Fibroblast of lung (primary cell): ENCODE measurements around the gene ZNF154. TPM values are rescaled to one million over a fixed set of nuclear protein-coding genes. Genes with fewer than 3 reads are reported as not detected.

Experiments
- DNase-seq, 2 donors: peaks; one replicate each; pipeline versions ENCODE4 v3.0.0 to v3.0.0-alpha.2; 2010; ENCODE audit warnings: low read depth in 2 of 2
- H2AFZ ChIP-seq: 2 replicates; pipeline ENCODE4 v1.5.1; 2012; ENCODE audit warnings: low read length, control low read depth, inconsistent platforms
- H3K27ac ChIP-seq: 2 replicates; pipeline ENCODE4 v1.5.1; 2011; ENCODE audit warnings: low read length, control low read depth; ENCODE audit not compliant: insufficient read depth
- H3K27me3 ChIP-seq: 2 replicates; pipeline ENCODE4 v1.5.1; 2011; ENCODE audit warnings: mild to moderate bottlenecking, low read length; ENCODE audit not compliant: control insufficient read depth, insufficient read depth
- H3K36me3 ChIP-seq: 2 replicates; pipeline ENCODE4 v1.5.1; 2011; ENCODE audit warnings: low read length; ENCODE audit not compliant: control insufficient read depth, insufficient read depth
- H3K4me1 ChIP-seq: 2 replicates; pipeline ENCODE4 v1.5.1; 2011; ENCODE audit warnings: low read length; ENCODE audit not compliant: control insufficient read depth, insufficient read depth; ENCODE audit errors: extremely low read depth
- H3K4me2 ChIP-seq: 2 replicates; pipeline ENCODE4 v1.5.1; 2011; ENCODE audit warnings: low read length, control low read depth; ENCODE audit not compliant: insufficient read depth; ENCODE audit errors: extremely low read depth
- H3K4me3 ChIP-seq, 4 experiments: fragments of 200-600 bp in 1 of 4; sonication (generic) in 1 of 4; replicated peaks in 1 of 4; 2 replicates each; pipeline ENCODE4 v1.5.1; 2011 to 2016; ENCODE audit warnings: low read length in 4 of 4, low read depth in 3 of 4, mild to moderate bottlenecking in 3 of 4, control low read depth in 2 of 4, inconsistent platforms in 1 of 4, mixed read lengths in 1 of 4; ENCODE audit not compliant: insufficient read depth in 1 of 4; ENCODE audit errors: control extremely low read depth in 1 of 4
- H3K79me2 ChIP-seq: 2 replicates; pipeline ENCODE4 v1.5.1; 2012; ENCODE audit warnings: mild to moderate bottlenecking, low read length, inconsistent platforms; ENCODE audit not compliant: control insufficient read depth, insufficient read depth
- H3K9ac ChIP-seq: 2 replicates; pipeline ENCODE4 v1.5.1; 2011; ENCODE audit warnings: mild to moderate bottlenecking, low read length, control low read depth; ENCODE audit not compliant: insufficient read depth
- H3K9me3 ChIP-seq: 2 replicates; pipeline ENCODE4 v1.5.1; 2012; ENCODE audit warnings: low read depth, low read length; ENCODE audit not compliant: control insufficient read depth, insufficient read depth
- H4K20me1 ChIP-seq: 2 replicates; pipeline ENCODE4 v1.5.1; 2011; ENCODE audit warnings: low read length; ENCODE audit not compliant: control insufficient read depth, insufficient read depth; ENCODE audit errors: extremely low read depth
- EZH2 ChIP-seq: IDR thresholded peaks from 2 replicates; pipeline ENCODE4 v1.5.1; 2012; ENCODE audit warnings: low read length, control low read depth, mild to moderate bottlenecking; ENCODE audit errors: missing control alignments
- polyA plus RNA-seq, 2 donors: library from polyadenylated mRNA; depleted of rRNA in 1 of 2; stranded (reverse) in 1 of 2; unstranded in 1 of 2; fragments of >200 nt; gene quantifications; 2 replicates each; pipeline ENCODE4 v1.2.1, GENCODE V29; 2011 to 2012; ENCODE audit warnings: missing spikeins in 1 of 2
- total RNA-seq: library from RNA; depleted of rRNA; stranded (reverse); fragments of >200 nt; gene quantifications from 2 replicates; pipeline ENCODE4 v1.2.1, GENCODE V29; 2014
- TF ChIP-seq, protein P1 (sequence below), 2 donors: IDR thresholded peaks in 1 of 2; conservative IDR thresholded peaks in 1 of 2; 1 replicate in 1 of 2; 2 replicates in 1 of 2; pipeline ENCODE4 v1.5.1; 2011 to 2012; ENCODE audit warnings: low read length in 2 of 2, control low read depth in 1 of 2, inconsistent platforms in 1 of 2, low read depth in 1 of 2, mild to moderate bottlenecking in 1 of 2

Gene ZNF154
- total and polyA plus RNA-seq, 2 donors (not counting 1 experiment from before 2014, with no cell fraction given) = 2.7 to 6.3 TPM

DNA sequence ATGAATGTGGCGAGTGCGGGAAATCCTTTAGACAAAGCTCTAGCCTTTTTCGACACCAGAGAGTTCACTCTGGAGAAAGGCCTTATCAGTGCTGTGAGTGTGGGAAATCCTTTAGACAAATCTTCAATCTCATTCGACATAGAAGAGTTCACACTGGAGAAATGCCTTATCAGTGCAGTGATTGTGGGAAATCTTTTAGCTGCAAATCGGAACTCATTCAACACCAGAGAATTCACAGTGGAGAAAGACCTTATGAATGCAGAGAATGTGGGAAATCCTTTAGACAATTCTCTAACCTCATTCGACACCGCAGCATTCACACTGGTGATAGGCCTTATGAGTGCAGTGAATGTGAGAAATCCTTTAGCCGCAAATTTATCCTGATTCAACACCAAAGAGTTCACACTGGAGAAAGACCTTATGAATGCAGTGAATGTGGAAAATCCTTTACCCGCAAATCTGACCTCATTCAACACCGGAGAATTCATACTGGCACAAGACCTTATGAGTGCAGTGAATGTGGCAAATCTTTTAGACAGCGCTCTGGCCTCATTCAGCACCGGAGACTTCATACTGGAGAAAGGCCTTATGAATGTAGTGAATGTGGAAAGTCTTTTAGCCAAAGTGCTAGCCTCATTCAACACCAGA lies 21.5 kb downstream of the ZNF154 start:
- no peak overlapping the region for H3K27ac ChIP-seq
- no peak overlapping the region for H3K9ac ChIP-seq
- peaks cover 39% of the 10 kb centered on the region for H3K79me2 ChIP-seq
- peaks cover 21% of the 10 kb centered on the region for H3K9me3 ChIP-seq
- no peak for DNase-seq
- no peak overlapping the region for H2AFZ ChIP-seq
- TF ChIP-seq, protein P1, sequence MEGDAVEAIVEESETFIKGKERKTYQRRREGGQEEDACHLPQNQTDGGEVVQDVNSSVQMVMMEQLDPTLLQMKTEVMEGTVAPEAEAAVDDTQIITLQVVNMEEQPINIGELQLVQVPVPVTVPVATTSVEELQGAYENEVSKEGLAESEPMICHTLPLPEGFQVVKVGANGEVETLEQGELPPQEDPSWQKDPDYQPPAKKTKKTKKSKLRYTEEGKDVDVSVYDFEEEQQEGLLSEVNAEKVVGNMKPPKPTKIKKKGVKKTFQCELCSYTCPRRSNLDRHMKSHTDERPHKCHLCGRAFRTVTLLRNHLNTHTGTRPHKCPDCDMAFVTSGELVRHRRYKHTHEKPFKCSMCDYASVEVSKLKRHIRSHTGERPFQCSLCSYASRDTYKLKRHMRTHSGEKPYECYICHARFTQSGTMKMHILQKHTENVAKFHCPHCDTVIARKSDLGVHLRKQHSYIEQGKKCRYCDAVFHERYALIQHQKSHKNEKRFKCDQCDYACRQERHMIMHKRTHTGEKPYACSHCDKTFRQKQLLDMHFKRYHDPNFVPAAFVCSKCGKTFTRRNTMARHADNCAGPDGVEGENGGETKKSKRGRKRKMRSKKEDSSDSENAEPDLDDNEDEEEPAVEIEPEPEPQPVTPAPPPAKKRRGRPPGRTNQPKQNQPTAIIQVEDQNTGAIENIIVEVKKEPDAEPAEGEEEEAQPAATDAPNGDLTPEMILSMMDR (conservative IDR thresholded peaks at IDR 0.05 in 1 of 2, IDR thresholded peaks at IDR 0.05 in 1 of 2; ENCODE audit: low read depth in 1 of 2, low read length in 2 of 2) = no peak
- no peak for TF ChIP-seq EZH2
- H3K4me3 ChIP-seq = no peak overlapping the region
- no peaks in the 10 kb centered on the region for H3K27me3 ChIP-seq
- no peak overlapping the region for H3K4me2 ChIP-seq
- peaks cover 12% of the 10 kb centered on the region for H3K36me3 ChIP-seq
- H3K4me1 ChIP-seq = peaks cover 3% of the 10 kb centered on the region
- no peaks in the 10 kb centered on the region for H4K20me1 ChIP-seq

DNA sequence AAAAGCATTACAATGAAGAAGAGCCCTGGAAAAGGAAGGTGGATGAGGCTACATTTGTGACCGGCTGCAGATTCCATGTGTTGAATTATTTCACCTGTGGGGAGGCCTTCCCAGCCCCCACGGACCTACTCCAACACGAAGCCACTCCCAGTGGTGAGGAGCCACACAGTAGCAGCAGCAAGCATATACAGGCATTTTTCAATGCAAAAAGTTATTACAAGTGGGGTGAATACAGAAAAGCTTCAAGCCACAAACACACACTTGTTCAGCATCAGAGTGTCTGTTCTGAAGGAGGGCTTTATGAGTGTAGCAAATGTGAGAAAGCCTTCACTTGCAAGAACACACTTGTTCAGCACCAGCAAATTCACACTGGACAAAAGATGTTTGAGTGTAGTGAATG lies 22.3 kb downstream of the ZNF154 start:
- H3K79me2 ChIP-seq = peaks cover 46% of the 10 kb centered on the region
- no peak overlapping the region for H3K9ac ChIP-seq
- DNase-seq = no peak
- H3K4me1 ChIP-seq = peaks cover 3% of the 10 kb centered on the region
- H3K4me2 ChIP-seq = no peak overlapping the region
- H3K4me3 ChIP-seq = no peak overlapping the region
- H3K9me3 ChIP-seq = peaks cover 21% of the 10 kb centered on the region
- H3K27me3 ChIP-seq = no peaks in the 10 kb centered on the region
- no peak for TF ChIP-seq EZH2
- TF ChIP-seq, protein P1 (conservative IDR thresholded peaks at IDR 0.05 in 1 of 2, IDR thresholded peaks at IDR 0.05 in 1 of 2; ENCODE audit: low read depth in 1 of 2, low read length in 2 of 2) = no peak
- no peak overlapping the region for H3K27ac ChIP-seq
- peaks cover 12% of the 10 kb centered on the region for H3K36me3 ChIP-seq
- H4K20me1 ChIP-seq = no peaks in the 10 kb centered on the region
- H2AFZ ChIP-seq = no peak overlapping the region

DNA sequence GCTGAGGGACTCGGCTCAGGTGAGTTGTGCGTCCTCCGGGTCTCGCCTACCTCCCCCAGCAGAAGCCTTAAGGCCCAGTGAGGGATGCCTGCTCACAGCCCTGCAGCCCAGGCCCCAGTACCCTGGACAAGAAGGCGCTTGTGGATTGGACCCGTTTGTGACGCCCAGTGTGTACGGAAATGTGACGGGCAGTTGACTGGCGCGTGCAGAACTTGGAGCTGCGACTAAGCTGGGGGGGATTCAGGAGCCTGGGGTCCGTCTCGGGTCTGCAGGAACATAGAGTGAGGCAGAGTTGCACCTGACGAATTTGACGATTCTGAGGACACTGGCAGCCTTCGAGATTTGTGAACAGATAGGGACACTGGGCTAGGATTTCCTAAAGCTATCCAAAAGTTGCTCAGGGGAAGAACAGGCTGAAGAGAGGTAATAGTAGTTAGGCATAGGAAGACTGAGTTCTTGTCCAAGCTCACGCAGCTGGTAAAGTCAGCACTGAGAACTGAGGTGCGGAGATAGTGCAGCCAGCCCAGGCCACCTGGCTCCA lies 26.7 kb downstream of the ZNF154 start:
- H3K27ac ChIP-seq = peak overlapping the region; percentile 51
- peaks cover 9% of the 10 kb centered on the region for H3K36me3 ChIP-seq
- H2AFZ ChIP-seq = peak overlapping the region; percentile 97
- H3K27me3 ChIP-seq = no peaks in the 10 kb centered on the region
- no peak for TF ChIP-seq EZH2
- TF ChIP-seq, protein P1 (conservative IDR thresholded peaks at IDR 0.05 in 1 of 2, IDR thresholded peaks at IDR 0.05 in 1 of 2; ENCODE audit: low read depth in 1 of 2, low read length in 2 of 2) = no peak
- H3K4me1 ChIP-seq = peaks cover 3% of the 10 kb centered on the region
- peaks cover 44% of the 10 kb centered on the region for H3K79me2 ChIP-seq
- peaks cover 12% of the 10 kb centered on the region for H3K9me3 ChIP-seq
- H4K20me1 ChIP-seq = no peaks in the 10 kb centered on the region
- peak overlapping the region; percentile 84 to 96 (median 87) for H3K4me3 ChIP-seq
- no peak for DNase-seq
- peak overlapping the region; percentile 80 for H3K9ac ChIP-seq
- H3K4me2 ChIP-seq = peak overlapping the region; percentile 76
